ENCODE data around the gene FAF1. TPM values are rescaled to one million over a fixed set of nuclear protein-coding genes. Genes with fewer than 3 reads are reported as not detected.

FAF1 gene
- total and polyA plus RNA-seq, 2 of the 8 experiments (the other 6 are each of a cell fraction or from before 2014, with no cell fraction given), result 10.8 to 65.9 TPM

GRCh38 chr1:50710099-50710498 is 250.0 kb downstream of the FAF1 start:
- no peaks in the 10 kb centered on the region for H3K79me1 ChIP-seq (ENCODE audit: low read depth, low read length)
- H3K4me1 ChIP-seq (replicated peaks in 1 of 4; ENCODE audit: control insufficient read depth in 3 of 4, insufficient read depth in 4 of 4, low read length in 3 of 4), result peaks cover 0 to 3% (median 2%) of the 10 kb centered on the region in 4 experiments; a peak in 4 of 7 replicates
- no peaks in the 10 kb centered on the region for H3K36me3 ChIP-seq (ENCODE audit: control insufficient read depth in 2 of 4, insufficient read depth in 4 of 4, low read length in 3 of 4)
- H4K5ac ChIP-seq (ENCODE audit: insufficient read length, low read depth, low read length), result no peak overlapping the region
- H3K27me3 ChIP-seq (replicated peaks in 1 of 4; ENCODE audit: control insufficient read depth in 3 of 4, extremely low read depth in 1 of 4, insufficient read depth in 3 of 4, low read length in 3 of 4), result no peaks in the 10 kb centered on the region
- no peak overlapping the region for H2BK120ac ChIP-seq (replicated peaks; ENCODE audit: low read depth, low read length)
- no peak overlapping the region for H3K14ac ChIP-seq (ENCODE audit: insufficient read length)
- no peaks in the 10 kb centered on the region for H3K23me2 ChIP-seq (ENCODE audit: low read depth, low read length)
- no peak overlapping the region for H4K91ac ChIP-seq (replicated peaks; ENCODE audit: insufficient read length, low read length)
- H3K23ac ChIP-seq (ENCODE audit: insufficient read length), result no peak overlapping the region
- H3K18ac ChIP-seq (ENCODE audit: extremely low read depth, low read length), result no peak overlapping the region
- H2BK20ac ChIP-seq (ENCODE audit: low read length), result no peak overlapping the region
- H4K20me1 ChIP-seq (replicated peaks in 1 of 2; ENCODE audit: control insufficient read depth in 1 of 2, insufficient read depth in 2 of 2, low read length in 2 of 2), result no peaks in the 10 kb centered on the region
- ChIA-PET POLR2A (ENCODE audit: partially characterized antibody) (no interaction called here), CTCF (ENCODE audit: partially characterized antibody) (interaction anchor here (1.5 kb wide), 1 partner anchor 90 kb away, joined by 6 read pairs; no protein-coding TSS in a partner anchor)
- no peak overlapping the region for H2BK5ac ChIP-seq (ENCODE audit: low read depth, low read length)
- H3K9ac ChIP-seq (replicated peaks in 1 of 4; ENCODE audit: extremely low read depth in 1 of 4, low read depth in 3 of 4, low read length in 3 of 4), result no peak overlapping the region
- no peak overlapping the region for H2BK15ac ChIP-seq (ENCODE audit: low read length)
- DNase-seq (ENCODE audit: low read depth in 1 of 2, low spot score in 2 of 2), result no peak
- no peak overlapping the region for H2AFZ ChIP-seq (ENCODE audit: low read length)
- H4K8ac ChIP-seq (ENCODE audit: extremely low read depth, insufficient read depth, low read length), result no peak overlapping the region
- no peak overlapping the region for H3K4me2 ChIP-seq (ENCODE audit: insufficient read depth in 1 of 2, low read depth in 2 of 2, low read length in 2 of 2)
- 83% methylated on average over 3 of the region's 3 CpGs; no CpG with 5 or more reads in 1 of the 2 experiments for WGBS, 2 experiments (ENCODE audit: extremely low coverage in 1 of 2, insufficient coverage in 1 of 2, insufficient read length in 1 of 2, insufficient replicate concordance in 2 of 2, low coverage in 1 of 2, low lambda C conversion rate in 2 of 2, missing lambda C conversion rate in 1 of 2)
- H2AK5ac ChIP-seq (ENCODE audit: low read depth, low read length), result no peak overlapping the region
- no peak overlapping the region for H3K4ac ChIP-seq (replicated peaks; ENCODE audit: insufficient read length, low read depth, low read length)
- H3K27ac ChIP-seq (ENCODE audit: low read depth, low read length), result no peak overlapping the region
- no peak for FAIRE-seq
- no peak overlapping the region for H3K56ac ChIP-seq (replicated peaks; ENCODE audit: insufficient read length, low read depth, low read length)
- H2BK12ac ChIP-seq (ENCODE audit: low read depth, low read length), result no peak overlapping the region
- no peaks in the 10 kb centered on the region for H3K9me3 ChIP-seq (ENCODE audit: insufficient read depth in 2 of 2, low read depth in 1 of 2, low read length in 1 of 2)
- H3K4me3 ChIP-seq (ENCODE audit: extremely low read depth in 1 of 4, insufficient read depth in 2 of 4, low read depth in 3 of 4, low read length in 4 of 4), result no peak overlapping the region
- H3K79me2 ChIP-seq (ENCODE audit: control insufficient read depth in 1 of 2, insufficient read depth in 2 of 2, low read length in 2 of 2), result no peaks in the 10 kb centered on the region
- TF ChIP-seq RFX5 (IDR thresholded peaks at IDR 0.05; ENCODE audit: borderline replicate concordance, low read depth, low read length) (no peak), TAF1 (IDR thresholded peaks at IDR 0.05; ENCODE audit: low read depth, low read length) (no peak), KDM5A (IDR thresholded peaks at IDR 0.05; ENCODE audit: low read length) (no peak)

Measured in H1 (cell line).